H1 (cell line): ENCODE data around the gene ACTBL2.

Source experiments
- CHD2 ChIP-seq: IDR thresholded peaks from 2 replicates; pipeline ENCODE4 v1.6.1; 2012; ENCODE audit warnings: low read length, improper control_type of control experiment
- EZH2 ChIP-seq: fragments of 200-600 bp; sonication (generic); IDR thresholded peaks from 2 replicates; pipeline ENCODE4 v1.7.1; 2012; ENCODE audit warnings: low read depth, mild to moderate bottlenecking, moderate library complexity, low read length, inconsistent platforms; ENCODE audit not compliant: severe bottlenecking
- GTF2F1 ChIP-seq: IDR thresholded peaks from 2 replicates; pipeline ENCODE4 v1.6.1; 2012; ENCODE audit warnings: low read depth, low read length, improper control_type of control experiment, borderline replicate concordance
- POLR2A ChIP-seq, 2 experiments: IDR thresholded peaks; 1 replicate in 1 of 2; 2 replicates in 1 of 2; pipeline ENCODE4 v1.6.1; 2011; ENCODE audit warnings: low read depth in 2 of 2, low read length in 2 of 2, mild to moderate bottlenecking in 2 of 2; ENCODE audit errors: control extremely low read depth in 1 of 2
- RXRA ChIP-seq: IDR thresholded peaks from 2 replicates; pipeline ENCODE4 v1.6.1; 2011; ENCODE audit warnings: low read depth, mild to moderate bottlenecking, low read length, moderate library complexity; ENCODE audit not compliant: insufficient read depth
- SIN3A ChIP-seq, 2 experiments: IDR thresholded peaks in 1 of 2; conservative IDR thresholded peaks in 1 of 2; 2 replicates each; pipeline ENCODE4 v1.6.1; 2011 to 2012; ENCODE audit warnings: low read length in 2 of 2, improper control_type of control experiment in 1 of 2, low read depth in 1 of 2, mild to moderate bottlenecking in 1 of 2
- SIRT6 ChIP-seq: IDR thresholded peaks from one replicate; pipeline ENCODE4 v1.7.1; 2012; ENCODE audit warnings: low read length, inconsistent platforms
- ZNF274 ChIP-seq: IDR thresholded peaks from 2 replicates; pipeline ENCODE4 v1.7.0; 2012; ENCODE audit warnings: low read length, borderline replicate concordance; ENCODE audit errors: extremely low read depth
- TF ChIP-seq, protein P1 (sequence below), 3 experiments: IDR thresholded peaks; 1 replicate in 2 of 3; 2 replicates in 1 of 3; pipeline versions ENCODE4 v1.5.1 to v1.6.1; 2011; ENCODE audit warnings: low read length in 3 of 3, mild to moderate bottlenecking in 3 of 3, inconsistent platforms in 2 of 3, low read depth in 1 of 3, moderate library complexity in 1 of 3; ENCODE audit not compliant: insufficient read depth in 1 of 3; ENCODE audit errors: control extremely low read depth in 1 of 3

DNA sequence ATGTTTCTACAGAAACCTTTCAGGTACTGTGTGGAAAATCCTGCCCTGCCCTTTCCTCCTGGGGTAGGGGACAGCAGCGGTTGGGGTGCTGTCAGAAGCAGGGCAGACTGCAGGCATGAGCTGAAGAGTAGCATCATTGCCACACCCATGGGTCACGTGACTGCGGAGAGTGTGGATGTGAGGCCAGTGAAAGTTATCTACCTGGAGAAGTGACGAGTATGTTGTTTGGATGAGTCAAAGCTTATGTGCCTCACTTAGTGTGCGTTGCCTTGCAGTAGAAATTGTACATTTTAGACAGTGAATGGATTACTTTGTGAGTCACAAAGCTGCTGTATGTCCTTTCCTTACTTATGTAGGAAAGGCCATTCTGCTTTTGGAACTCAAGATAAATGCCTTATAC lies 21.7 kb upstream of the ACTBL2 start:
- TF ChIP-seq, protein P1, sequence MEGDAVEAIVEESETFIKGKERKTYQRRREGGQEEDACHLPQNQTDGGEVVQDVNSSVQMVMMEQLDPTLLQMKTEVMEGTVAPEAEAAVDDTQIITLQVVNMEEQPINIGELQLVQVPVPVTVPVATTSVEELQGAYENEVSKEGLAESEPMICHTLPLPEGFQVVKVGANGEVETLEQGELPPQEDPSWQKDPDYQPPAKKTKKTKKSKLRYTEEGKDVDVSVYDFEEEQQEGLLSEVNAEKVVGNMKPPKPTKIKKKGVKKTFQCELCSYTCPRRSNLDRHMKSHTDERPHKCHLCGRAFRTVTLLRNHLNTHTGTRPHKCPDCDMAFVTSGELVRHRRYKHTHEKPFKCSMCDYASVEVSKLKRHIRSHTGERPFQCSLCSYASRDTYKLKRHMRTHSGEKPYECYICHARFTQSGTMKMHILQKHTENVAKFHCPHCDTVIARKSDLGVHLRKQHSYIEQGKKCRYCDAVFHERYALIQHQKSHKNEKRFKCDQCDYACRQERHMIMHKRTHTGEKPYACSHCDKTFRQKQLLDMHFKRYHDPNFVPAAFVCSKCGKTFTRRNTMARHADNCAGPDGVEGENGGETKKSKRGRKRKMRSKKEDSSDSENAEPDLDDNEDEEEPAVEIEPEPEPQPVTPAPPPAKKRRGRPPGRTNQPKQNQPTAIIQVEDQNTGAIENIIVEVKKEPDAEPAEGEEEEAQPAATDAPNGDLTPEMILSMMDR (IDR thresholded peaks at IDR 0.05; ENCODE audit: control extremely low read depth in 1 of 3, insufficient read depth in 1 of 3, low read depth in 1 of 3, low read length in 3 of 3) = no peak
- TF ChIP-seq RXRA = no peak
- TF ChIP-seq SIRT6 = no peak
- TF ChIP-seq POLR2A (IDR thresholded peaks at IDR 0.05; ENCODE audit: control extremely low read depth in 1 of 2, low read depth in 2 of 2, low read length in 2 of 2) = no peak
- TF ChIP-seq ZNF274 = no peak
- no peak for TF ChIP-seq SIN3A (conservative IDR thresholded peaks at IDR 0.05 in 1 of 2, IDR thresholded peaks at IDR 0.05 in 1 of 2; ENCODE audit: low read depth in 1 of 2, low read length in 2 of 2)
- no peak for TF ChIP-seq GTF2F1
- TF ChIP-seq EZH2 = no peak
- TF ChIP-seq CHD2 = no peak
